Ascending aorta (tissue), 2 donors: ENCODE measurements around the gene PDLIM5. TPM values are rescaled to one million over a fixed set of nuclear protein-coding genes. Genes with fewer than 3 reads are reported as not detected.

ENCODE experiments used
- DNase-seq, 2 donors: peaks; one replicate each; pipeline ENCODE4 v3.0.0-alpha.2; 2019; ENCODE audit warnings: low spot score in 2 of 2
- H3K27ac ChIP-seq, 2 donors: fragments of 200-600 bp; sonication (generic); one replicate each; pipeline ENCODE4 v1.5.1; 2016 to 2017; ENCODE audit warnings: mild to moderate bottlenecking in 1 of 2
- H3K27me3 ChIP-seq: fragments of 200-600 bp; sonication (generic); one replicate; pipeline ENCODE4 v1.5.1; 2017
- H3K36me3 ChIP-seq, 2 donors: fragments of 200-600 bp; sonication (generic); one replicate each; pipeline ENCODE4 v1.5.1; 2016
- H3K4me1 ChIP-seq, 2 donors: fragments of 200-600 bp; sonication (generic); one replicate each; pipeline ENCODE4 v1.5.1; 2016 to 2017; ENCODE audit warnings: mild to moderate bottlenecking in 1 of 2
- H3K4me3 ChIP-seq, 2 donors: fragments of 200-600 bp; sonication (generic); one replicate each; pipeline ENCODE4 v1.5.1; 2016 to 2017; ENCODE audit warnings: mild to moderate bottlenecking in 1 of 2
- H3K9me3 ChIP-seq, 2 donors: fragments of 200-600 bp; sonication (generic); one replicate each; pipeline ENCODE4 v1.5.1; 2016
- CTCF ChIP-seq, 3 experiments: fragments of 200-600 bp in 2 of 3; fragments of 450-650 bp in 1 of 3; sonication (generic) in 2 of 3; IDR thresholded peaks; one replicate each; pipeline ENCODE4 v1.5.1; 2016 to 2019; ENCODE audit warnings: antibody characterized with exemption in 3 of 3, mild to moderate bottlenecking in 1 of 3, moderate library complexity in 1 of 3
- intact Hi-C: fragments of 100-400 bp; cut with DNase I; formaldehyde crosslinking; loops from one replicate; pipeline ENCODE4 v1.15.1; 2023
- total RNA-seq: library from RNA; depleted of rRNA; stranded (reverse); fragments of >200 nt; gene quantifications from one replicate; pipeline ENCODE4 v1.1.0, GENCODE V29; 2016

The PDLIM5 gene
- total RNA-seq, 1 donor from 2014 or later = 103 TPM

GRCh38 chr4:94439606-94440005 is 12.1 kb upstream of the PDLIM5 start:
- Histone ChIP-seq H3K27me3 (no peaks in the 10 kb centered on the region), H3K4me1 (peaks cover 5 to 12% of the 10 kb centered on the region in 2 donors), H3K36me3 (no peaks in the 10 kb centered on the region), H3K27ac (peak overlapping the region in 1 of 2 donors; percentile 16), H3K9me3 (no peaks in the 10 kb centered on the region), H3K4me3 (no peak overlapping the region)
- no peak for DNase-seq
- intact Hi-C loops = no loop called here
- TF ChIP-seq CTCF (IDR thresholded peaks at IDR 0.05) = no peak

GRCh38 chr4:94441838-94442237 is 9.9 kb upstream of the PDLIM5 start:
- H3K9me3 ChIP-seq = no peaks in the 10 kb centered on the region
- peak overlapping the region; percentile 69 to 70 for H3K27ac ChIP-seq
- TF ChIP-seq CTCF (IDR thresholded peaks at IDR 0.05) = no peak
- H3K4me3 ChIP-seq = no peak overlapping the region
- no peaks in the 10 kb centered on the region for H3K36me3 ChIP-seq
- DNase-seq = no peak
- no peaks in the 10 kb centered on the region for H3K27me3 ChIP-seq
- H3K4me1 ChIP-seq = peaks cover 8 to 23% of the 10 kb centered on the region in 2 donors
- intact Hi-C loops = no loop called here

GRCh38 chr4:94442251-94442650 is 9.5 kb upstream of the PDLIM5 start:
- Histone ChIP-seq H3K27ac (peak overlapping the region; percentile 69 to 70), H3K36me3 (no peaks in the 10 kb centered on the region), H3K4me3 (no peak overlapping the region), H3K27me3 (no peaks in the 10 kb centered on the region), H3K9me3 (no peaks in the 10 kb centered on the region), H3K4me1 (peaks cover 9 to 27% of the 10 kb centered on the region in 2 donors)
- intact Hi-C loops = no loop called here
- DNase-seq = no peak
- no peak for TF ChIP-seq CTCF (IDR thresholded peaks at IDR 0.05)

GRCh38 chr4:94446386-94446785 is 5.4 kb upstream of the PDLIM5 start:
- Histone ChIP-seq H3K9me3 (no peaks in the 10 kb centered on the region), H3K27me3 (no peaks in the 10 kb centered on the region), H3K4me1 (peaks cover 9 to 33% of the 10 kb centered on the region in 2 donors), H3K4me3 (no peak overlapping the region), H3K36me3 (no peaks in the 10 kb centered on the region), H3K27ac (peak overlapping the region; percentile 77 to 80)
- peak in 1 of 2 donors; percentile 80 for DNase-seq
- no peak for TF ChIP-seq CTCF (IDR thresholded peaks at IDR 0.05)
- intact Hi-C loops = no loop called here

- Histone ChIP-seq H3K36me3 (no peaks in the 10 kb centered on the region), H3K27ac (peak overlapping the region; percentile 77 to 78), H3K27me3 (no peaks in the 10 kb centered on the region), H3K9me3 (no peaks in the 10 kb centered on the region), H3K4me3 (no peak overlapping the region), H3K4me1 (peaks cover 4 to 24% of the 10 kb centered on the region in 2 donors)
- DNase-seq = no peak
- no peak for TF ChIP-seq CTCF (IDR thresholded peaks at IDR 0.05)
- intact Hi-C loops = no loop called here
Observed at GRCh38 chr4:94447754-94448411, 3.9 kb upstream of the PDLIM5 start.
